ENCODE measurements around the gene TAB2.

DNA sequence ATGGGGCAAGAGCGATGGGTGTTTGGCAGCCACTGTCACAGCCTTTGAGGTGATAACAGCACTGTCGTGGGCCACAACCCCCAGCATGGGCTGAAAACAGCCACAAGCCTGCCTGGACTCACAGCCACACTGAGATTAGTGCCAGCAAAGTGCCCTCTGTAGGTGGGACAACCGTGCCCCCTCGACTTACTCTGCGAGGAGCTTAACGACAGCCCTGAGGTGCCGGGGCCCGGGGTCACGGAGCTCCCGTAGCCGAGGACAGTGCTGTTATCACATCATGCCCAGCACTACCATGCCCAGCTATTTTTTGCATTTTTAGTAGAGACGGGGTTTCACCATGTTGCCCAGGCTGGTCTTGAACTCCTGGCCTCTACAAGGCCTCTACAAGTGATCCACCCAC, 119.1 kb downstream of the TAB2 start:
- no peak for TF ChIP-seq GATA3 (IDR thresholded peaks at IDR 0.05; ENCODE audit: low read depth, low read length)
- no peak for TF ChIP-seq GATA2 (IDR thresholded peaks at IDR 0.05; ENCODE audit: low read depth, low read length)

Measured in SH-SY5Y (cell line).